ENCODE measurements around the gene PDCD1LG2.
"Not testable (repeated sequence)": the region's sequence is repeated elsewhere in the genome, so short reads cannot be mapped to it uniquely, and the experiment has no call there.

Gene PDCD1LG2

GRCh38 chr9:5493679-5494511 is 16.4 kb upstream of the PDCD1LG2 start:
- no peak for DNase-seq (ENCODE audit: low spot score)

DNA sequence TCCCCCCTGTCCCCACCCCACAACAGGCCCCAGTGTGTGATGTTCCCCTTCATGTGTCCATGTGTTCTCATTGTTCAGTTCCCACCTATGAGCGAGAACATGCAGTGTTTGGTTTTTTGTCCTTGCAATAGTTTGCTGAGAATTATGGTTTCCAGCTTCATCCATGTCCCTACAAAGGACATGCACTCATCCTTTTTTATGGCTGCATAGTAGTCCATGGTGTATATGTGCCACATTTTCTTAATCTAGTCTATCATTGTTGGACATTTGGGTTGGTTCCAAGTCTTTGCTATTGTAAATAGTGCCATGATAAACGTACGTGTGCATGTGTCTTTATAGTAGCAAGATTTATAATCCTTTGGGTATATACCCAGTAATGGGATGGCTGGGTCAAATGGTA is 15.6 kb upstream of the PDCD1LG2 start:
- DNase-seq (ENCODE audit: low spot score), result not testable (repeated sequence)

- DNase-seq (ENCODE audit: low spot score), result no peak
Observed at GRCh38 chr9:5499157-5499556, 11.2 kb upstream of the PDCD1LG2 start.

DNA sequence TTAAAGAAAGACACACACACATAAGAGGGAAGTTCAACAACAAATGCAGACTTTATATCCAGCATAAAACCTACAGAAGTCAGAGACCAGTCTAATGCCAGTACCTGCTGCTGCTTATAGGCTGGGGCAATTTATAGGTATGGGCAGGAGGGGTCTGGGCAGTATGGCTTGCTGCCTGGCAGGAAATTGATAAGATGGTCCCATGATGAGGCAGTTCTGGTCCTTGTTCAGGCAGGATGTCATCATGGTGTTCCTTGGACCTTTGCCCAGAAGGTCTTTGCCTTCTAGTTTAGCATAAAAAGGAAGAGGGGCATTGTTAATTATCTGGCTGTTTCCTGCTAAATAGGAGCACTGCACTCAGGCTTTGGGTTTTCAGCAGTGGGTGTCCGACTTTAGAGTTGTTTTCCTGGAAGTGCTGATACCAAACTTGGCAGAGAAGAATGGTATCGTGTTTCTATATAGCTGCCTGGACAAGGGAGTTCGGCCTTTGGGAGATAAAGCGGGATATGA is 10.4 kb upstream of the PDCD1LG2 start:
- no peak for DNase-seq (ENCODE audit: low spot score)

DNA sequence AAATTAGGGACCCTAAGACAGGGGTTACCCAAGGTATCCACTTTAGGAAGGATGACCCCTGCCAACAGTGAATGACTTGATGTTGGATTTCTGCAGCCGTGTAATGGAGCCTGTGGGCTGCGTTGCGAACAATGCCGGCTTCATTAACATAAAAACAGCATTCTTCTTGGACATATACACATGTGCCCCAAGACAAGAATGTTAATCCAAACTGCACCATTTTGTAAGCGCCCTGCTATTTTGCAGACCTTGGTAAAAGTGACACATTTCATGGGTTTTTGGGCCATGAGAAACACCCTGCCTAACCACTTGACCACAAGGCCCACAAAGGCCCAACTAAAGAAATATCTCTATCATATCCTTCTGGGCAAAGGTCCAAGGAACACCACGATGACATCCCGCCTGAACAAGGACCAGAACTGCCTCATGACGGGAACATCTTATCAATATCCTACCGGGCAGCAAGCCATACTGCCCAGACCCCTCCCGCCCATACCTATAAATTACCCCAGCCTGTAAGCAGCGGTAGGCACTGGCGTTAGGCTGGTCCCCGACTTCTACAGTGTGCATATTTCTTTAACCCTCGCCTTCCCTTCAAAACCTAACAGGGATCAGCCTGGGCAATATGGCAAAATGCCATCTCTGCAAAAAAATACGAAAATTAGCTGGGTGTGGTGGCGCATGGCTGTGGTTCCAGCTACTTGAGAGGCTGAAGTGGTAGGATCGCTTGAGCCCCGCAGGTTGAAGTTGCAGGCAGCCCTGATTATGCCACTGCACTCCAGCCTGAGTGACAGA is 9.7 kb upstream of the PDCD1LG2 start:
- no peak for DNase-seq (ENCODE audit: low spot score)

- DNase-seq (ENCODE audit: low spot score), result no peak
Observed at GRCh38 chr9:5502553-5502952, 7.8 kb upstream of the PDCD1LG2 start.

GRCh38 chr9:5509573-5509972 is 758 bp upstream of the PDCD1LG2 start:
- no peak for DNase-seq (ENCODE audit: low spot score)

- peak; percentile 49 for DNase-seq (ENCODE audit: low spot score)
Observed at GRCh38 chr9:5510989-5511388, 658 bp downstream of the PDCD1LG2 start.

GRCh38 chr9:5511476-5511875 is 1.1 kb downstream of the PDCD1LG2 start:
- no peak for DNase-seq (ENCODE audit: low spot score)

DNA sequence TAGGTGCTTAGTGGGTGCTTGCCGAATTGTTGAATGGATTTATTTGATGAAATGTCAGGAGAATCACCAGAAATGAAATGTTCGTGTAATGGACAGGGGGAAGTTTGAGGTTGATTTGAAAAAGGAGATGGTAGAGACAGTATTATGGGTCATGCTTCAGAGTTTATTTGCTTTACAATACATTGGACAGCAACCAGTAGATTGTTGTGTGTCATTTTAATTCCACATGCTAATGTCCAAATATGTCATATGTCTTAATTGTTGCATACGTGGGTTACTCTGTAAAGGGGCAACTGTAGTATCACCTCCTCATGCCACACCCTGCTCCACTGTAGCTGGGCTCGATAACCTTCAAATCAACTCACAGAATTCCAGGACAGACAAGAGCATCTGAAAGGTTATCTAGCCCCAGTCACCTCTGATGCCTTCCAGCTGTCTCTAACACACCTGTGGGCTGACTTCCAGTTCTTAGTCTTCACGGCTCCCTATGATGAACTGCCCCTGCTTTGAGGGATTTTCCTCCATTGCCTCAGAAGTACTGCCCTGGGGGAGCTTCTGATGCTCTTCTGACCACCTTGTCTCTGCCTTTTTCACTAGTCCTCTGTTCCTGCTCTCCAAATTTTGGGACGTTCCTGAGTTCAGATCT is 1.7 kb downstream of the PDCD1LG2 start:
- DNase-seq (ENCODE audit: low spot score), result no peak

GRCh38 chr9:5512658-5513452 is 2.5 kb downstream of the PDCD1LG2 start:
- no peak for DNase-seq (ENCODE audit: low spot score)

DNA sequence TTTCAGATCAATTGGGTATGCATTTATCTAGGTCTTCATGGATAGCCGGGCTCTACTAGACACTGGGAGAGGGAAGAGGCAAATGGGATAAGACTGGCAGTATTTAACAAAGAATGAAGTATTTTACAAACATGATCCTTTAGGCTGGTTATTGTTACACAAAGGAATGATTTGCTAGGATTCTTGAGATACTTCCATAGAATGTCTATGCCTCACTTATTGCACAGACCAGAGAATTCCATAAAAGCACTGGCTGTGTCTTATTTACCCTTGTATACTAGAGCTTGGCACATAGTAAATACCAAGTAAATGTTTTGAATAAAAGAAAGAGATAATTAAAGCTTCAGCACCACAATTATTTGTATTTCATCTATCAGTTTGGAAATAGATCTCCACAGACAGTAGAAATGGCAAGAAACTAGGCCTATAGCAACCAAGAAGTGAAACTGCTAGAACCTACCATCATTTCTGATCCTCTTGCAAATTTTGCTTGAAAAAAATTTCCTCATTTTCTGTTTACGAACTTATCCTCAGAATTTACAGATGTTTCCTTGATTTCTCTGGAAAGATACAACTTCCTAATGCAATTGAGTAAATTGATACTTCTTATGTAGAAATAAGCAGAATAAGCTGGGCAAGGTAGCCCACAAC is 3.8 kb downstream of the PDCD1LG2 start:
- DNase-seq (ENCODE audit: low spot score), result no peak

- no peak for DNase-seq (ENCODE audit: low spot score)
Observed at GRCh38 chr9:5514617-5515260, 4.4 kb downstream of the PDCD1LG2 start.

GRCh38 chr9:5515261-5515650 is 4.9 kb downstream of the PDCD1LG2 start:
- no peak for DNase-seq (ENCODE audit: low spot score)

DNA sequence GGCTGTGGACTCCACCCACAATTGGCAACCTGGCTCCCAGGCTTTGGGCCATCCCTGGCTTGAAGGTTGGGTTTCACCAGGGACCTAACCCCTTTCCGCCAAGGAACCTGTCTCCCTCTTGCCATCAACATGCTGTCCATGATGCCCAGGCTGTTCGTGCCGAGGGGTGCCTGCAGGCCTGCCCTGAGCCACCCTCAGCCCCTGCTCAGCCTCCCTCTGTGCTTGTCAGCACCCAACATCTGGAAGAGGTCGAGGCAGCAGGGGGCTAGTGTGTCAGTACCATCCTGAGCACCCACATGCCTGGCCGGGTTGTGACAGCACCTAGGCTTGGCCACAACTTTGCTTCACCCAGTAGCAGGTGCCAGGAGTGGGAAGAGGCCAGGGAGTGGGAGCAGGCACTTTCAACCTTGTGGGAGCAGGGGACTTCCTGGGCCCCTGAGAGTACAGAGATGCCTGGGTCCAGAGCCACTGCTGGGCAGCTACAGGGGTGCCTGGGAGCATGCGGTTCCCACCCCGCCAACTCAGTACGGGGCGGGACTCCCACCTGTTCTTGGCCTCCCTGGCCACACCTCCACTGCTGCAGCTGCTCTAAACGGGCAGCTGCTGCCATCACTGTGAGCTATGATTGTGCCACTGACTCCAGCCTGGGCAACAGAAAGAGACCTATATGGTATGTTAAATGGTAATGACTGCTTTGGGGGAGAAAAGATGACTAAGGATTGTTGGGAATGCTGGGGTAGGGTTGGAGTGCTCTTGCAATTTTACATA is 6.3 kb downstream of the PDCD1LG2 start:
- no peak for DNase-seq (ENCODE audit: low spot score)

DNA sequence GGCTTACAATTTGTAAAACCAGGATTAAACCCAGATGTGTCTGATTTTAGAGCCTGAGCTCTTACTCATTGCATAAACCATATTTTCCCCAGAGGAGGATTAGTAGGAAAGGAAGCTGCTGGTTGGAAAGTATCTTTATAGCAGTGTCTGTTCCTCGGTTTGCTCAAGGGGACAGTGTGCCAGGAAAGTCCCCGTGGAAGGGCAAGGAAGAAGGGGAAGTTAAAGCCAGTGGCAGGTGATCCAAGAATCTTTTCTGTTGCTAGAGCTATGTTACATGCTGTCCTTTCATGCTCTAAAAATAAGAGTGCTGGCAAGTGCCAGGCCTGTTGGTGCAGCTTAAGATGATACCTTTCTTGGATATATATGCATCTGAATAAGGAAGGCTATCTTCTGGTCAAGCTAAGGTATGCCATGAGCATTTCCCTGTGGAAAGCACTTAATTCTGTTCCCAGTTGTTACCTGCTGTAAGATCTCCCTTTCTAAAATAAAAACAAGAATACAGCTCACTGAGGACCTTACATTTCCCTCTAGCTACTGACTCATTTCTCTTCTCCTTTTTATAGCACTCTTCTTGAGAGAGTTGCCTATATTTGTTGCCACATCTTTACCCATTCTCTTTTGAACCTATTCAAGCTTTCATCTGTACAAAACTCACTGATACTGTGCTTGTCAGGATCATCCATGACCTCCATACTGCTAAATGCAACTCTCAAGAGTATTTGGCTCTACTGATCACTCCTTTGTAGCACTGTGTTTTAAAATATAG is 8.0 kb downstream of the PDCD1LG2 start:
- no peak for DNase-seq (ENCODE audit: low spot score)

- DNase-seq (ENCODE audit: low spot score), result no peak
Observed at GRCh38 chr9:5518937-5519319, 8.6 kb downstream of the PDCD1LG2 start.

- DNase-seq (ENCODE audit: low spot score), result no peak
Observed at GRCh38 chr9:5524090-5524489, 13.8 kb downstream of the PDCD1LG2 start.

GRCh38 chr9:5529683-5530221 is 19.4 kb downstream of the PDCD1LG2 start:
- DNase-seq (ENCODE audit: low spot score), result no peak
